HG02943 (cell line): ENCODE data around the gene RALGDS.
"Not testable (repeated sequence)": the region's sequence is repeated elsewhere in the genome, so short reads cannot be mapped to it uniquely, and the experiment has no call there.

ENCODE experiments used
- ATAC-seq: cut with Tn5 transposase; IDR thresholded peaks from one replicate; pipeline ENCODE4 v1.9.1; 2021; ENCODE audit warnings: mild to moderate bottlenecking, low read depth, moderate library complexity; ENCODE audit not compliant: unreplicated experiment

Gene RALGDS

DNA sequence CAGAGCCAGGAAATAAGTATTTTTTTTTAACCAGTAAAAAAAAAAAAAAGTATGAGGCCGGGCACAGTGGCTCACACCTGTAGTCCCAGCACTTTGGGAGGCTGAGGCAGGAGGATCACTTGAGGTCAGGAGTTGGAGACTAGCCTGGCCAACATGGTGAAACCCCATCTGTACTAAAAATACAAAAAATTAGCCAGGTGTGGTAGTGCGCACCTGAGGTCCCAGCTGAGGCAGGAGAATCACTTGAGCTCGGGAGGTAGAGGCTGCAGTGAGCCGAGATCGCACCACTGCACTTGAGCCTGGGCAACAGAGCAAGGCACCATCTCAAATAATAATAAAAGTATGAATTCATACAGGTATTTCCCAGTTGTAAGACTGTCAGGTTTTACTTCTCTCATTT, 48.8 kb downstream of the RALGDS start:
- not testable (repeated sequence) for ATAC-seq

DNA sequence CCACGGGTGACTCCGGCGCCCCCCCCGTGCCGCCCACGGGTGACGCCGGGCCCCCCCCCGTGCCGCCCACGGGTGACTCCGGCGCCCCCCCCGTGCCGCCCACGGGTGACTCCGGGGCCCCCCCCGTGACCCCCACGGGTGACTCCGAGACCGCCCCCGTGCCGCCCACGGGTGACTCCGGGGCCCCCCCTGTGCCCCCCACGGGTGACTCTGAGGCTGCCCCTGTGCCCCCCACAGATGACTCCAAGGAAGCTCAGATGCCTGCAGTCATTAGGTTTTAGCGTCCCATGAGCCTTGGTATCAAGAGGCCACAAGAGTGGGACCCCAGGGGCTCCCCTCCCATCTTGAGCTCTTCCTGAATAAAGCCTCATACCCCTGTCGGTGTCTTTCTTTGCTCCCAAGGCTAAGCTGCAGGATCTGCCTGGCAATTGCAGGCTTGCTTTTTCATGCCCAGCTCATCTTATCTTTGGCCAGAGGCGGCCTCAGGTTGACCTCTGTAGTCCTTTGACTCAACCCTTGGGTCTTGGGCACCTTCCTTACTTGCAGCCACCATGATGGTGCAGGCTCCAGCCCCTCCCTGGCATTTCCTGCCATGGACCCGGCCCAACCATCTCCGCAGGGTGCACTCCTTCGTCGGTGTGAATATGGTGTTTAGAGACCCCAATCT, 49.4 kb downstream of the RALGDS start:
- no peak for ATAC-seq

DNA sequence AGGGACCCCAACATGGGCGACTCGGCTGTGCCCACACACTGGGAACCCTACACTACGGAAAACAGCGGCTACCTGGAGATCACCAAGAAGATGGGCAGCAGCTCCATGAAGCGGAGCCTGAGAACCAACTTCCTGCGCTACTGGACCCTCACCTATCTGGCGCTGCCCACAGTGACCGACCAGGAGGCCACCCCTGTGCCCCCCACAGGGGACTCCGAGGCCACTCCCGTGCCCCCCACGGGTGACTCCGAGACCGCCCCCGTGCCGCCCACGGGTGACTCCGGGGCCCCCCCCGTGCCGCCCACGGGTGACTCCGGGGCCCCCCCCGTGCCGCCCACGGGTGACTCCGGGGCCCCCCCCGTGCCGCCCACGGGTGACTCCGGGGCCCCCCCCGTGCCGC, 50.1 kb downstream of the RALGDS start:
- not testable (repeated sequence) for ATAC-seq

DNA sequence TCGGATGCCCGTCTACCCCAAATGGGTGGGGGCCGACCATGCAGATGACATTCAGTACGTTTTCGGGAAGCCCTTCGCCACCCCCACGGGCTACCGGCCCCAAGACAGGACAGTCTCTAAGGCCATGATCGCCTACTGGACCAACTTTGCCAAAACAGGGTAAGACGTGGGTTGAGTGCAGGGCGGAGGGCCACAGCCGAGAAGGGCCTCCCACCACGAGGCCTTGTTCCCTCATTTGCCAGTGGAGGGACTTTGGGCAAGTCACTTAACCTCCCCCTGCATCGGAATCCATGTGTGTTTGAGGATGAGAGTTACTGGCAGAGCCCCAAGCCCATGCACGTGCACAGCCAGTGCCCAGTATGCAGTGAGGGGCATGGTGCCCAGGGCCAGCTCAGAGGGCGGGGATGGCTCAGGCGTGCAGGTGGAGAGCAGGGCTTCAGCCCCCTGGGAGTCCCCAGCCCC, 50.5 kb downstream of the RALGDS start:
- not testable (repeated sequence) for ATAC-seq

DNA sequence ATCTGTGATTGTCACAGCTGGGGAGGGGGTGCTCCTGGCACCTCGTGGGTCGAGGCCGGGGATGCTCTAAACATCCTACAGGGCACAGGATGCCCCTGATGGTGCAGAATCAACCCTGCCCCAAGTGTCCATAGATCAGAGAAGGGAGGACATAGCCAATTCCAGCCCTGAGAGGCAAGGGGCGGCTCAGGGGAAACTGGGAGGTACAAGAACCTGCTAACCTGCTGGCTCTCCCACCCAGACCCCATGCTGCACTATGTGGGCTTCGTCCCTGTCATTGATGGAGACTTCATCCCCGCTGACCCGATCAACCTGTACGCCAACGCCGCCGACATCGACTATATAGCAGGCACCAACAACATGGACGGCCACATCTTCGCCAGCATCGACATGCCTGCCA, 52.6 kb downstream of the RALGDS start:
- not testable (repeated sequence) for ATAC-seq

DNA sequence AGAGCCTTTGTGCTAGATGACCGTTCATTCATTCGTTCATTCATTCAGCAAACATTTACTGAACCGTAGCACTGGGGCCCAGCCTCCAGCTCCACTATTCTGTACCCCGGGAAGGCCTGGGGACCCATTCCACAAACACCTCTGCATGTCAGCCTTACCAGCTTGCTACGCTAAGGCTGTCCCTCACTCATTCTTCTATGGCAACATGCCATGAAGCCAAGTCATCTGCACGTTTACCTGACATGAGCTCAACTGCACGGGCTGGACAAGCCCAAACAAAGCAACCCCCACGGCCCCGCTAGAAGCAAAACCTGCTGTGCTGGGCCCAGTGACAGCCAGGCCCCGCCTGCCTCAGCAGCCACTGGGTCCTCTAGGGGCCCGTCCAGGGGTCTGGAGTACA, 53.2 kb downstream of the RALGDS start:
- ATAC-seq = no peak

DNA sequence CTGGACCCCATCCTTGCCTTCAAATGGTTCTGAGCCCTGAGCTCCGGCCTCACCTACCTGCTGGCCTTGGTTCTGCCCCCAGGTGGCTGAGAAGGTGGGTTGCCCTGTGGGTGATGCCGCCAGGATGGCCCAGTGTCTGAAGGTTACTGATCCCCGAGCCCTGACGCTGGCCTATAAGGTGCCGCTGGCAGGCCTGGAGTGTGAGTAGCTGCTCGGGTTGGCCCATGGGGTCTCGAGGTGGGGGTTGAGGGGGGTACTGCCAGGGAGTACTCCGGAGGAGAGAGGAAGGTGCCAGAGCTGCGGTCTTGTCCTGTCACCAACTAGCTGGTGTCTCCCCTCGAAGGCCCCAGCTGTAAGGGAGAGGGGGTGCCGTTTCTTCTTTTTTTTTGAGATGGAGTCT, 54.0 kb downstream of the RALGDS start:
- ATAC-seq = no peak

DNA sequence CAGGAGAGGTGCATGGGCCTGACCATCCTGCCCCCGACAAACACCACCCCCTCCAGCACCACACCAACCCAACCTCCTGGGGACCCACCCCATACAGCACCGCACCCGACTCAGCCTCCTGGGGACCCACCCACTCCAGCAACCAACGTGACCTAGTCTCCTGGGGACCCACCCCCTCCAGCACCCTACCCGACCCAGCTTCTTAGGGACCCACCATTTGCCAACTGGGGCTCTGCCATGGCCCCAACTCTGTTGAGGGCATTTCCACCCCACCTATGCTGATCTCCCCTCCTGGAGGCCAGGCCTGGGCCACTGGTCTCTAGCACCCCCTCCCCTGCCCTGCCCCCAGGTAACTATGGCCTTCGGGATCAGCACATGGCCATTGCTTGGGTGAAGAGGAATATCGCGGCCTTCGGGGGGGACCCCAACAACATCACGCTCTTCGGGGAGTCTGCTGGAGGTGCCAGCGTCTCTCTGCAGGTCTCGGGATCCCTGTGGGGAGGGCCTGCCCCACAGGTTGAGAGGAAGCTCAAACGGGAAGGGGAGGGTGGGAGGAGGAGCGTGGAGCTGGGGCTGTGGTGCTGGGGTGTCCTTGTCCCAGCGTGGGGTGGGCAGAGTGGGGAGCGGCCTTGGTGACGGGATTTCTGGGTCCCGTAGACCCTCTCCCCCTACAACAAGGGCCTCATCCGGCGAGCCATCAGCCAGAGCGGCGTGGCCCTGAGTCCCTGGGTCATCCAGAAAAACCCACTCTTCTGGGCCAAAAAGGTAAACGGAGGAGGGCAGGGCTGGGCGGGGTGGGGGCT, 54.7 kb downstream of the RALGDS start:
- no peak for ATAC-seq

DNA sequence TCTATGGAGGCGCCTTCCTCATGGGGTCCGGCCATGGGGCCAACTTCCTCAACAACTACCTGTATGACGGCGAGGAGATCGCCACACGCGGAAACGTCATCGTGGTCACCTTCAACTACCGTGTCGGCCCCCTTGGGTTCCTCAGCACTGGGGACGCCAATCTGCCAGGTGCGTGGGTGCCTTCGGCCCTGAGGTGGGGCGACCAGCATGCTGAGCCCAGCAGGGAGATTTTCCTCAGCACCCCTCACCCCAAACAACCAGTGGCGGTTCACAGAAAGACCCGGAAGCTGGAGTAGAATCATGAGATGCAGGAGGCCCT, 56.0 kb downstream of the RALGDS start:
- ATAC-seq = no peak

DNA sequence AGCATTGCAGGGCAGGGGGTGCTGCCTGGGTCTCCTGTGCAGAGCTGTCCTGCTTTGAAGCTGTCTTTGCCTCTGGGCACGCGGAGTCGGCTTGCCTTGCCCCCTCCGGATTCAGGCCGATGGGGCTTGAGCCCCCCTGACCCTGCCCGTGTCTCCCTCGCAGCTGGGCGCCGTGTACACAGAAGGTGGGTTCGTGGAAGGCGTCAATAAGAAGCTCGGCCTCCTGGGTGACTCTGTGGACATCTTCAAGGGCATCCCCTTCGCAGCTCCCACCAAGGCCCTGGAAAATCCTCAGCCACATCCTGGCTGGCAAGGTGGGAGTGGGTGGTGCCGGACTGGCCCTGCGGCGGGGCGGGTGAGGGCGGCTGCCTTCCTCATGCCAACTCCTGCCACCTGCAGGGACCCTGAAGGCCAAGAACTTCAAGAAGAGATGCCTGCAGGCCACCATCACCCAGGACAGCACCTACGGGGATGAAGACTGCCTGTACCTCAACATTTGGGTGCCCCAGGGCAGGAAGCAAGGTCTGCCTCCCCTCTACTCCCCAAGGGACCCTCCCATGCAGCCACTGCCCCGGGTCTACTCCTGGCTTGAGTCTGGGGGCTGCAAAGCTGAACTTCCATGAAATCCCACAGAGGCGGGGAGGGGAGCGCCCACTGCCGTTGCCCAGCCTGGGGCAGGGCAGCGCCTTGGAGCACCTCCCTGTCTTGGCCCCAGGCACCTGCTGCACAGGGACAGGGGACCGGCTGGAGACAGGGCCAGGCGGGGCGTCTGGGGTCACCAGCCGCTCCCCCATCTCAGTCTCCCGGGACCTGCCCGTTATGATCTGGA, 56.6 kb downstream of the RALGDS start:
- ATAC-seq = no peak

DNA sequence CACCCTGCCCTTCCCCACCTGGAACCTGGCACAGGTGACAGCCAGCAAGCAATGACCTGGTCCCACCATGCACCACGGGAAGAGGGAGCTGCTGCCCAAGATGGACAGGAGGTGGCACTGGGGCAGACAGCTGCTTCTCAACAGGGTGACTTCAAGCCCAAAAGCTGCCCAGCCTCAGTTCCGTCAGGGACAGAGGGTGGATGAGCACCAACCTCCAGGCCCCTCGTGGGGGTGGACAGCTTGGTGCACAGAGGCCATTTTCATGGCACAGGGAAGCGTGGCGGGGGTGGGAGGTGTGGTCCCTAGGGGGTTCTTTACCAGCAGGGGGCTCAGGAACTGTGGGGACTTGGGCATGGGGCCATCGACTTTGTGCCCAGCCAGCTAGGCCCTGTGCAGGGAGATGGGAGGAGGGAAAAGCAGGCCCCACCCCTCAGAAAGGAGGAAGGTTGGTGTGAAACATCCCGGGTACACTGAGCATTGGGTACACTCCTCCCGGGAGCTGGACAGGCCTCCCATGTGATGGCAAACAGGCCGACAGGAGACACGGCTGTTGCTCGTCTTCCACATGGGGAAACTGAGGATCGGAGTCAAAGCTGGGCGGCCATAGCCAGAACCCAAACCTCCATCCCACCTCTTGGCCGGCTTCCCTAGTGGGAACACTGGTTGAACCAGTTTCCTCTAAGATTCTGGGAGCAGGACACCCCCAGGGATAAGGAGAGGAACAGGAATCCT, 57.4 kb downstream of the RALGDS start:
- ATAC-seq = no peak

DNA sequence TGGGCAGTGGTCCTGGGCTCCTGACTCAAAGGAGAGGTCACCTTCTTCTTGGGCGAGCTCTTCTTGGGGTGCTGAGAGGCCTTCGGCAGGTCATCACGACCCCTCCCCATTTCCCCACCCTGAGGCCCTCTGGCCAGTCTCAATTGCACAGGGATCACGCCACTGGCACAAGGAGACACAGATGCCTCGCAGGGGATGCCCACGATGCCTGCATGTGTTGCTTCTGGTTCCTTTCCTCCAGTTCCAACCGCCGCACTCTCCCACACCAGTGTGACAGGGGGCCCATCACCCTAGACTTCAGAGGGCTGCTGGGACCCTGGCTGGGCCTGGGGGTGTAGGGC, 57.9 kb downstream of the RALGDS start:
- ATAC-seq = no peak

DNA sequence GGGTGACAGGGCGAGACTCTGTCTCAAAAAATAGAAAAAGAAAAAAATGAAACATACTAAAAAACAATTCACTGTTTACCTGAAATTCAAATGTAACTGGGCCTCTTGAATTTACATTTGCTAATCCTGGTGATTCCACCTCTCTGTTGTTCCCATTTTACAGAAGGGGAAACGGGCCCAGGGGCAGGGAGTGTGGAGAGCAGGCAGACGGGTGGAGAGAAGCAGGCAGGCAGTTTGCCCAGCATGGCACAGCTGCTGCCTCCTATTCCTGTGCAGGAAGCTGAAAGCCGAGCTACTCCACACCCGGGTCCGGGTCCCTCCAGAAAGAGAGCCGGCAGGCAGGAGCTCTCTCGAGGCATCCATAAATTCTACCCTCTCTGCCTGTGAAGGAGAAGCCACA, 58.5 kb downstream of the RALGDS start:
- not testable (repeated sequence) for ATAC-seq

DNA sequence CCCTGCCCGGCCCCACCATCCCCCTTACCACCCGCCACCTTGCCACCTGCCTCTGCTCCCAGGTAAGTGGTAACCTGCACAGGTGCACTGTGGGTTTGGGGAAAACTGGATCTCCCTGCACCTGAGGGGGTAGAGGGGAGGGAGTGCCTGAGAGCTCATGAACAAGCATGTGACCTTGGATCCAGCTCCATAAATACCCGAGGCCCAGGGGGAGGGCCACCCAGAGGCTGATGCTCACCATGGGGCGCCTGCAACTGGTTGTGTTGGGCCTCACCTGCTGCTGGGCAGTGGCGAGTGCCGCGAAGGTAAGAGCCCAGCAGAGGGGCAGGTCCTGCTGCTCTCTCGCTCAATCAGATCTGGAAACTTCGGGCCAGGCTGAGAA, 59.3 kb downstream of the RALGDS start, which contains the start of gene CEL:
Gene CEL, plus strand, starts transcription at position 218 of the 382 bp plus-strand sequence. Its CDS starts 22 bp downstream, at position 240.
- ATAC-seq = not testable (repeated sequence)

DNA sequence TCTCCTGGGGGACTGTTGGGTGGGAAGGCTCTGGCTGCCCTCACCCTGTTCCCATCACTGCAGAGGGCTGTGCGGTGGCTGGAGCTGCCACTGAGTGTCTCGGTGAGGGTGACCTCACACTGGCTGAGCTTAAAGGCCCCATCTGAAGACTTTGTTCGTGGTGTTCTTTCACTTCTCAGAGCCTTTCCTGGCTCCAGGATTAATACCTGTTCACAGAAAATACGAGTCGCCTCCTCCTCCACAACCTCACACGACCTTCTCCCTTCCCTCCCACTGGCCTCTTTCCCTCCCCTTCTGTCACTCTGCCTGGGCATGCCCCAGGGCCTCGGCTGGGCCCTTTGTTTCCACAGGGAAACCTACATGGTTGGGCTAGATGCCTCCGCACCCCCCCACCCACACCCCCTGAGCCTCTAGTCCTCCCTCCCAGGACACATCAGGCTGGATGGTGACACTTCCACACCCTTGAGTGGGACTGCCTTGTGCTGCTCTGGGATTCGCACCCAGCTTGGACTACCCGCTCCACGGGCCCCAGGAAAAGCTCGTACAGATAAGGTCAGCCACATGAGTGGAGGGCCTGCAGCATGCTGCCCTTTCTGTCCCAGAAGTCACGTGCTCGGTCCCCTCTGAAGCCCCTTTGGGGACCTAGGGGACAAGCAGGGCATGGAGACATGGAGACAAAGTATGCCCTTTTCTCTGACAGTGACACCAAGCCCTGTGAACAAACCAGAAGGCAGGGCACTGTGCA, 59.8 kb downstream of the RALGDS start:
- not testable (repeated sequence) for ATAC-seq

DNA sequence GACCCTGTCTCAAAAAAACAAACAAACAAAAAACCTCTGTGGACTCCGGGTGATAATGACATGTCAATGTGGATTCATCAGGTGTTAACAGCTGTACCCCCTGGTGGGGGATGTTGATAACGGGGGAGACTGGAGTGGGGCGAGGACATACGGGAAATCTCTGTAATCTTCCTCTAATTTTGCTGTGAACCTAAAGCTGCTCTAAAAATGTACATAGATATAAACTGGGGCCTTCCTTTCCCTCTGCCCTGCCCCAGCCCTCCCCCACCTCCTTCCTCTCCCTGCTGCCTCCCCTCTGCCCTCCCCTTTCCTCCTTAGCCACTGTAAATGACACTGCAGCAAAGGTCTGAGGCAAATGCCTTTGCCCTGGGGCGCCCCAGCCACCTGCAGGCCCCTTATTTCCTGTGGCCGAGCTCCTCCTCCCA, 60.6 kb downstream of the RALGDS start:
- no peak for ATAC-seq

DNA sequence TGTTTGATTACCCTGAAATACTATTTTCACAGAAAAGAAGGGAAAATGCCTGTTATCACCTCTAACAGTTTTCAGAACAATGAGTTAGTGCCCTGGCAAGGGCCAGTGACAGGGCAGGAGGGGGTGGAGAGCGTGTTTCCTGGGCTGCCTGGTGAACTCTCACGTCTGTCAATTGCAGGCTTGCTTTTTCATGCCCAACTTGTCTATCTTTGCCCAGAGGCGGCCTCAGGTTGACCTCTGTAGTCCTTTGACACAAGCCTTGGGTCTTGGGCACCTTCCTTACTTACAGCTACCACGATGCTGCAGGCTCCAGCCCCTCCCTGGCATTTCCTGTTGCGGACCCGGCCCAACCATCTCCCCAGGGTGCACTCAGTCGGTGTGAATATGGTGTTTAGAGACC, 61.4 kb downstream of the RALGDS start:
- ATAC-seq = no peak

DNA sequence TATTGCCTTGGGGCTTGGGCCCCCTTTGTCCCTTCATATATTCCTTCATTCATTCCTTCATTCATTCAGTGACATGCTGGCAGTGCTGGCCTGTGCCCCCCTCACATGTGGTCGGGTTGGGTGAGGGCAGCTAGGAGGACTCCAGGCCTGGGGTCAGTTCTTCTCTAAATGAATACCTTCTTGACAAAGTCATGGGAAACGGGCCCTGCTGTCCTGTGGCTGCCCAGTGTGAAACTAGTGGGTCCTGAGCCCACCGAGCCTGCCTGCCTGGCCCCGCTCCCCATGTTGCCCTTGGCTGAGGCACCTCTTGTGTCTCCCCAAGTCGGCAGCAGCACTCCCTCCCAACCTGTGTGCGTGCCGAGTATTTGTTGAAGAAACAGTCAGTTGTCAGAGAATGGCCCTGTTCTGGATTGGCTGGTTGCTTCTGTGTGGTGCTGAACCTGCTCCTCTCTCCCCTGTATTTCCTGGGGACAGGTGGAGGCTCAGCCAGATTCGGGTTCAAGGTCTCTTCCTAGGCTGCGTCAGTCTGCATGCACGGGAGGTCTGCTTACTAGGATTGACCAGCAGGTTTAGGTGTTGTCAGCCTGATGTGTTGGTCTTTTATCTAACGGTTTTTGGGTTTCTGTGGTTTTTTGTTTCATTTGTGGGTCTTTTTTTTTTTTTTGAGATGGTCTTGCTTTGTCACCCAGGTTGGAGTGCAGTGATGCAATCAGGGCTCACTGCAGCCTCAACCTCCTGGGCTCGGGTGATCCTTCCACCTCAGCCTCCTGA, 62.3 kb downstream of the RALGDS start:
- no peak for ATAC-seq

DNA sequence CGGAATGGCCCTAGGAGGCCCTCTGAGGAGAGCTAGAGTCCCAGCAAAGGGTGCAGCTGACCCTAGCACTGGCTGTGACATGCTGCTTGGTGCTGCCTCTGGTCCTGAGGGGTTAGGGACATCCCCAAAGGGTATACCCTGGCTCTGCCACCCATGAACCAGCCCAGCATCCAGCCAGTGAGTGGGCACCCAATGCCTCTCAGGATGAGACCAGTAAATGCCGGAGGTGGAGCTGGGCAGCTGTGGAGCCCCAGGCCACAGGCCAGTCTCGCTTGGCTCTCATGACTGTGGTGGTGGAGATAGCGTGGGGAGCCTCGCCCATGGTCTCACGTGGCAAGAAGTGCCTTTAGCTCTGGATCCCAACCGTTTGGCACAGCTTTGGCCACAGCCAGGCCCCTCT, 63.0 kb downstream of the RALGDS start:
- ATAC-seq = no peak
